Neuron (in vitro differentiated cells): ENCODE measurements around the gene ABHD17A.

ENCODE experiments used
- H2AFZ ChIP-seq: one replicate; pipeline ENCODE4 v1.6.1; 2013; ENCODE audit warnings: low read depth, mild to moderate bottlenecking, inconsistent platforms, low read length, moderate library complexity
- H3K27me3 ChIP-seq: one replicate; pipeline ENCODE4 v1.6.1; 2013; ENCODE audit warnings: low read length; ENCODE audit not compliant: insufficient read depth
- H3K36me3 ChIP-seq: one replicate; pipeline ENCODE4 v1.6.1; 2013; ENCODE audit warnings: low read length; ENCODE audit not compliant: insufficient read depth
- H3K4me1 ChIP-seq: one replicate; pipeline ENCODE4 v1.6.1; 2013; ENCODE audit warnings: low read length; ENCODE audit not compliant: insufficient read depth
- H3K4me3 ChIP-seq: 2 replicates; pipeline ENCODE4 v1.5.1; 2013; ENCODE audit warnings: mild to moderate bottlenecking, low read length, moderate library complexity
- H3K9me3 ChIP-seq: one replicate; pipeline ENCODE4 v1.6.1; 2013; ENCODE audit warnings: low read length

Gene ABHD17A

DNA sequence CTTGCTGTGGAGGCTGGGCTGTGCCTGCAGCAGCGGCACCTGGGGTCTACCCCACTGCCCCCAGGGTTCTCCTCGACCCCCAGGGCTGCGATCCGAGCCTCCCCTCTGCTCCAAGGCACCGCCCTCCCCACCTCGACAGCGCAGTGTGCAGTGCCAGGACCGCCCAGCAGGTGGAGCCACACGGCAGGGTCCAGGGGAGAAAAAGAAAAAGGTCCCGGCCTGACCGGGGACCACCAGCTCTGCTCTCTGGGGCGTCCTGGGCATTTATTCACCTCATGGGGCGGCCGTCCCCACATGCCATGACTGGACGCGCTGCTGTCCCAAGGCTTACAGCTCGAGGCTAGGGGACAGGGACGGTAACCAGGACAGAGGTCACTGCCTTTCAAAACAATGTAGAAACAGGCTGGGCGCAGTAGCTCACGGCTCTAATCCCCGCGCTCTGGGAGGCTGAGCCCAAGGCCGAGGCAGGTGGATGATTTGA lies 47.6 kb downstream of the ABHD17A start:
- no peak overlapping the region for H3K4me3 ChIP-seq
- H2AFZ ChIP-seq: no peak overlapping the region
- no peaks in the 10 kb centered on the region for H3K9me3 ChIP-seq
- peaks cover 28% of the 10 kb centered on the region for H3K4me1 ChIP-seq
- peaks cover 8% of the 10 kb centered on the region for H3K36me3 ChIP-seq
- no peaks in the 10 kb centered on the region for H3K27me3 ChIP-seq

DNA sequence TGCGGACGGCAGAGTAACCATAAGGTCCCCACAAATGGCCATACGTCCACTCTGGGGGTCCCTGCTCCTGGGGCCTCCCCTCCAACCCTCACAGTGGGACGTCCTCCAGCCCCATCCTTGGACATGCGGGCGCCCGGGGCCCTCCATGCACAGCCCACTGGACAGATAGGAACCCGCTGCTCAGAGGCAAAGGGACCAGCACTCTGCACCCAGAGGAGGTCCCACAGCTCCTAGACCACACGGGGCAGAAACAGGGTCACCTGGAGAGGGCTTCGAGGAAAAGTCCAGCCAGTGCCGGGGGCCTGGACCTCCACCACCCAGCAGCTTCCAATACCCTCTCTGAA lies 48.1 kb downstream of the ABHD17A start:
- Histone ChIP-seq H2AFZ (no peak overlapping the region), H3K4me3 (no peak overlapping the region), H3K9me3 (no peaks in the 10 kb centered on the region), H3K36me3 (peaks cover 10% of the 10 kb centered on the region), H3K4me1 (peaks cover 26% of the 10 kb centered on the region), H3K27me3 (no peaks in the 10 kb centered on the region)

DNA sequence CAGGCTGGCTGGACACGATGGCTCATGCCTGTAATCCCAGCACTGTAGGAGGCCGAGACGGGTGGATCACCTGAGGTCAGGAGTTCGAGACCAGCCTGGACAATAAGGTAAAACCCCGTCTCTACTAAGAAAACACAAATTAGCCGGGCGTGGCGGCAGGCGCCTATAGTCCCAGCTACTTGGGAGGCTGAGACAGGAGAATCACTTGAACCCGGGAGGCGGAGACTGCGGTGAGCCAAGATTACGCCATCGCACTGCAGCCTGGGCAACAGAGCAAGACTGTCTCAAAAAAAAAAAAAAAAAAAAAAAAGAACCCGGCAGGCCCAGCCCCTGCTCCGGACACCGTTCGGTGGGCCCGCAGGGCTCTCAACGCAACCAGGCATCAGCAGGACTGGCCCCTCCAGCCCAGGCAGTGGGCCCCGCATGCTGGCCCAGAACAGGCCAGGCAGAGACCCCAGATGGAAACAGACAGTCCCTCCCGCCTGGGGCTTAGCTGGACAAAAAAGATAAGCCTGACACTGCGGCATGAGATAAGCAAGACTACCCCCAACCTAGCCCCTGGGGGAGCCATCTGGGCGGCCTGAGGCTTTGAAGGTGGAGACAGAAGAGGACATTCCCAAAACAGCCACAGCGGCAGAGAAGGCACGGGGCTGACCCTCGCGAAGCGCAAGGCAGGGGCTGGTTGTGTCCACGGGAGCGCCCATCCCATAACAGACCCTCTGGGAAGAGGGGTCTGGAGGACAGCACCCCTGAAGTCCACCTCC lies 48.7 kb downstream of the ABHD17A start:
- no peak overlapping the region for H2AFZ ChIP-seq
- peaks cover 20% of the 10 kb centered on the region for H3K4me1 ChIP-seq
- no peak overlapping the region for H3K4me3 ChIP-seq
- H3K36me3 ChIP-seq: peaks cover 11% of the 10 kb centered on the region
- H3K27me3 ChIP-seq: no peaks in the 10 kb centered on the region
- no peaks in the 10 kb centered on the region for H3K9me3 ChIP-seq

DNA sequence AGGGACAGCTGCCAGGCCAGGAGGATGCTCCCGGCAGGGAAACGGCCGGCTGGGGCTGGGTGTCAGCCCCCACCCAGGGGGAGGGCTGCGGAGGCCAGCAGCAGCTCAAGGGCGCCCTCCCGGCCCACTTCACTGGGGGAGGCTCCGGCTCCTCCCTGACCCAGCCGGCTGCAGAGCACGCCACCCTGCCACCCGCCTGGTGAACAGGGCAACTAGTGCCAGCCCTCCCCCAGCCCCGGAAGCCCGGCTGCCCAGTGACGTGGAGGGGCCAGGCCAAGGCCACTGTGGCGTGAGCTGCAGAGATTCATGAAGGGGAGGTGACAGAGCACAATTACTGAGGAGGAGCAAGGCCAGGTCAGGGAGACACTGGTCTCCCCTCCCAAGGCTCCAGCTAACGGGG lies 51.8 kb downstream of the ABHD17A start:
- Histone ChIP-seq H3K27me3 (no peaks in the 10 kb centered on the region), H3K36me3 (peaks cover 15% of the 10 kb centered on the region), H2AFZ (no peak overlapping the region), H3K9me3 (no peaks in the 10 kb centered on the region), H3K4me3 (no peak overlapping the region), H3K4me1 (no peaks in the 10 kb centered on the region)

DNA sequence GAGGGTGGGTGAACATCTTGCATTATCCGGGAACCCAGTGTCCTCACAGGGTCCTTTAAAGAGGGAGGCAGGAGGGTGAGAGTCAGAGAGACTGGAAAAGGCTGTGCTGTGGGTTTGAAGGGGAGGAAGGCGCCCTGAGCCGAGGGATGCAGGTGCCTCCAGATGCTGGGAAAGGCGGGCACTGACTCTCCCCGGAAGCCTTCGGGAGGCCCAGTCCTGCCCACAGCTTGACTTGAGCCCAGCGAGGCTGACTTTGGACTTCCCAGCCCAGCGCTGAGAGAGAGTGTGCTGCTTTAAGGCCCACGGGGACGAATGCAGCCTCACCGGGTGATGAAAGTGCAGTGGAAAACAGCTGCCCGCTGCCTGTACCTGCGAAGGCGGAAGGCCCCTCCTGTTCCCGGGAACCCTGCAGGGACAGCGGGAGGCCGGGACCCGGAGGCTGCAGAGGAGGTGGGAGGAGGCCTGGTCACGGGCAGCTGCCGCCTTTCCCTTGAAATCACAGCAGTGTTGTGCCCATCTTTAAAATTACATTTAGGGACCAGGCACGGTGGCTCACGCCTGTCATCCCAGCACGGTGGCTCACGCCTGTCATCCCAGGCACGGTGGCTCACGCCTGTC lies 53.1 kb downstream of the ABHD17A start:
- peaks cover 3% of the 10 kb centered on the region for H3K4me1 ChIP-seq
- peaks cover 12% of the 10 kb centered on the region for H3K36me3 ChIP-seq
- no peaks in the 10 kb centered on the region for H3K9me3 ChIP-seq
- no peaks in the 10 kb centered on the region for H3K27me3 ChIP-seq
- H2AFZ ChIP-seq: no peak overlapping the region
- no peak overlapping the region for H3K4me3 ChIP-seq

DNA sequence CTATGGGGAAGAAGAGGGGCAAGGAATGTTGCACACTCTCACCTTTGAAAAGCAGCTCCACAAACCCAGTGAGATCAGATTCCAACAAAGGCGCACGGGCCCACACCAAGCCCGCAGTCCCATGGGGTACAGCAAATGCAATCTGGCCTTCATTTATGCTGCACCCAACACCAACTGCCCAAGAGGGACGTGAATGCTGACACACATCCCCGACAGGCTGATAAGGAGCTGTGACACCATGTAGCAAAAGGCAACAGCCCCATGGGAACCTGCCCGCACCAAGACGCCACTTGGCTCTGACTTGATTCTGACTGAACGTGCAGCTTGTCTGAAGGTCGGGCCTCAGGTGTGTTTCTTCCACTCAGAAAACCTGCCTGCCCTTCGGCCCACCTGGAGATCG lies 54.3 kb downstream of the ABHD17A start:
- no peaks in the 10 kb centered on the region for H3K9me3 ChIP-seq
- no peak overlapping the region for H2AFZ ChIP-seq
- peaks cover 12% of the 10 kb centered on the region for H3K36me3 ChIP-seq
- peaks cover 3% of the 10 kb centered on the region for H3K4me1 ChIP-seq
- no peak overlapping the region for H3K4me3 ChIP-seq
- H3K27me3 ChIP-seq: no peaks in the 10 kb centered on the region

DNA sequence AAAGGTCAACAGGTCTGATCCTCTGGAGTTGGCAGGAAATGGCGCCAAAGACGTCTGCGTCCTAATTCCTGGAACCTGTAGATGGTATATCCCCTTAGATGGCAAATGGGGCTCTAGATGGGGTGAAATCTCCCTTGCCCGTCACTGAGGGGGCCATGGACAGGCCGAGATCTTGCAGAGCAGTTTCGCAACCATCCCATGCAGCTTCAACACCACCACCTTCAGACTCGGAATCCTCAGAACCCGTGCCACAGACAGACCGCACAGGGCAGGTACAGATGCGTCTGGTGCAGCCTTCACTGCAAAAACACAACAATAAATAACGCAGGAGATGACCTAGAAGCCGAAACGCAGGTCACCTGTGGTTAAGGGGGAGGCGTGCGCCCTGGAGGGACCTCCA lies 54.7 kb downstream of the ABHD17A start:
- peaks cover 3% of the 10 kb centered on the region for H3K4me1 ChIP-seq
- no peak overlapping the region for H2AFZ ChIP-seq
- no peaks in the 10 kb centered on the region for H3K27me3 ChIP-seq
- no peak overlapping the region for H3K4me3 ChIP-seq
- H3K9me3 ChIP-seq: no peaks in the 10 kb centered on the region
- H3K36me3 ChIP-seq: peaks cover 12% of the 10 kb centered on the region

DNA sequence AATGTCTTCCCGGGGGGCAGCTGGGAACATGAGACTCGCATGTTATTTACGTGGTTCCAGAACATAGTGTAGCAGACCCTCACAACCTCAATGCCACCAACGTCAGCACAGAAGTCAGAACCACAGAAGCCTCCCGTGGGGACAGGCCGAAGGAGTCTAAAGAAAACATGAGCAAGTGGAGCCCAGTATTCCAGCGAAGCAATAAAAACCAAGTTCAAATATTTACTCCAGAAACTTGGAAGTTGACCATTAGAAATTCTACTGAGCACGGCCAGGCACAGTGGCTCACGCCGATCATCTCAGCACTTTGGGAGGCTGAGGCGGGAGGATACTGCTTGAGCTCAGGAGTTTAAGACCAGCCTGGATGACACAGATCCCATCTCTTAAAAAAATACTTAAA lies 55.3 kb downstream of the ABHD17A start:
- Histone ChIP-seq H2AFZ (no peak overlapping the region), H3K27me3 (no peaks in the 10 kb centered on the region), H3K4me1 (peaks cover 3% of the 10 kb centered on the region), H3K9me3 (no peaks in the 10 kb centered on the region), H3K36me3 (peaks cover 12% of the 10 kb centered on the region), H3K4me3 (no peak overlapping the region)

DNA sequence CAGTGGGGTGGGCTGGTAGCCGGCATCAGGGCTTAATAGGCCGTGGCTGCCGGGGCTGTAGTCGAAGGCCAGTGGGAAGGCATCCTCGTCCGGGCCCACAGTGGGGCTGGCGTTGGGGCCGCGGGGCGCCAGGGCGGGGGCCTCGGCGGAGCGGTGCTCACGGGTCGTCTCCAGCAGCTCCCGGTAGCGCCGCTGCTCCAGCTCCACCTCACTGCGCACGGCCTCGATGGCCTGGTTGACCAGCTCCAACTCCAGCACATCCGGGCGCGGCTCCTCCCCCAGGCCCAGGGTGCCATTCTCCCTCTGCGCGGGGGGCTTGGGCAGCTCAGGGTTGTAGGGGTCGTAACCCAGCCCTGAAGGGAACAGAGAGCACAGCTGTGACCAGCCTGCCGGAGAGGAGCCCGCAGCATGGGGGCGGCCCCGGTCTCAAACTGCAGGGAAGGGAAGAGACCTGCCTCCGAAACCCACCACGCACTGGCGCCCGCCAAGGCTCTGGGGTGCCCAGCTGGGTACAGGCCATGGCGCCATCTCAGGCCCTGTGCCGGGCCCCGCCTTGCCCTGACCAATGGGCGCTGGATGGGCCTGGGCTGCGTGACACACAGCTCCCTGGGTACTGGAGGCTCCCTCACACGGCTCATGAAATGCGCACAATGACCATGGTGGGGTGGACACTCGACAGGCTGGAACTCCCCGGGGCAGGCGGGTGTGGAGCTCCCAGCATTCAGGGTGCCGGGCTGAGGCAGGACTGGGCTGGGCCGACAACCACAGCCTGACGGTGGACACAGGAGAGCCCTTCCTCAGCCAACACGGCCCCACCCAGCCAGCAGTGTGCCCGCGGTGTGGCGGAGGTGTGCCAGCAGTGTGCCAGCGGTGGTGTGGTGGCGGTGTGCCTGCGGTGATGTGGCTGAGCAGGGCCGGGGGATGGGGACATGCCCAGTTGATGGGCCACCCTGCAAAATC lies 56.7 kb downstream of the ABHD17A start:
- Histone ChIP-seq H2AFZ (no peak overlapping the region), H3K4me3 (no peak overlapping the region), H3K4me1 (peaks cover 3% of the 10 kb centered on the region), H3K27me3 (no peaks in the 10 kb centered on the region), H3K36me3 (peaks cover 17% of the 10 kb centered on the region), H3K9me3 (no peaks in the 10 kb centered on the region)

DNA sequence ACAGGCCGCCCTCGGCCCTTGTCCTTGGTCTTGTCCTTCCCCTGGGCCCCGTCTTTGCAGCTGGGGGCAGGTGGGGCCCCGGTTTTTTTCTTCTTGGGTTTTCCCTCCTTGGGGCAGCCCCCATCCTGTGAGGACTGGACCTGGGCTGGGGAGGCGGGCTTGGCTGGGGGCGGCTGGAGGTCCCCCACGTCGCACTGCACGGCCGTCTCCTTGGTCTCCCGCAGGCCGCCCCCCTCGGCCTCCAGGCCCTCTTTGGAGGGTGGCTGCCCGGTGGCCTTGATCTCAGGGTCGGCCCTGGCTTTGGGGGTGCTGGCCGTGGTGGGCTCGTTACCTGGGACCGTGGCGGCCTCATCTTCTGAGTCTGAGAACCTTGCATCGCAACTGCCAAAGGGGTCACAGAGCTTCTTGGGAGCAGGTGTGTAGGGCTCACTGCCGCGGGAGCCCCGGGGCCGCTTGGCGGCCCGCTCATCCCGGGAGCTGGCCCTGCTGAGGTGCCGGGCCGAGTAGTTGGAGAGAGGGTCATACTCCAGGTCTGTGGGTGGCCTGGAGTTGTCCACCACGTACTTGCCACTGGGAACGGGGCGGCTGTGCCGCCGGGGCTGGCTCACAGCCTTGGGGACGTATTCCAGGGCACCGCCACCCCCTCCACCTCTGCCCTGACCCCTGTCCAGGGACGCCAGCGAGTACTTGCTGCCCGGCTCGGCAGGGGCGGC lies 57.6 kb downstream of the ABHD17A start:
- no peak overlapping the region for H3K4me3 ChIP-seq
- no peak overlapping the region for H2AFZ ChIP-seq
- peaks cover 17% of the 10 kb centered on the region for H3K36me3 ChIP-seq
- no peaks in the 10 kb centered on the region for H3K9me3 ChIP-seq
- no peaks in the 10 kb centered on the region for H3K27me3 ChIP-seq
- H3K4me1 ChIP-seq: peaks cover 3% of the 10 kb centered on the region
